ENCODE data around the gene CHD6. TPM values are rescaled to one million over a fixed set of nuclear protein-coding genes. Genes with fewer than 3 reads are reported as not detected.

The CHD6 gene
- total RNA-seq, 5 donors from 2014 or later (not counting 1 experiment from before 2014, with no cell fraction given) = 68.4 to 105 (median 74.9) TPM

GRCh38 chr20:41654292-41654691 is 36.1 kb upstream of the CHD6 start:
- WGBS (ENCODE audit: insufficient coverage) = 67% methylated on average over 2 of the region's 3 CpGs
- no peaks in the 10 kb centered on the region for H3K27me3 ChIP-seq (replicated peaks in 1 of 2; ENCODE audit: control insufficient read depth in 2 of 2, extremely low read depth in 1 of 2, insufficient read depth in 2 of 2, low read length in 1 of 2)
- CTCF ChIA-PET = no interaction called here
- H3K4me3 ChIP-seq (ENCODE audit: control insufficient read depth in 1 of 2, extremely low read depth in 1 of 2, low read length in 1 of 2) = no peak overlapping the region
- ATAC-seq (replicated peaks in 1 of 4) (no peak), DNase-seq (no peak)
- H3K36me3 Mint-ChIP-seq = no peaks in the 10 kb centered on the region
- POLR2A ChIA-PET = no interaction called here
- H3K4me1 Mint-ChIP-seq = no peaks in the 10 kb centered on the region
- H3K4me3 Mint-ChIP-seq = no peak overlapping the region
- H3K27ac ChIP-seq (ENCODE audit: low read length) = no peak overlapping the region
- H3K36me3 ChIP-seq (ENCODE audit: control insufficient read depth in 2 of 2, extremely low read depth in 1 of 2, insufficient read depth in 1 of 2, low read length in 1 of 2) = no peaks in the 10 kb centered on the region
- H3K27me3 Mint-ChIP-seq = peaks cover 15 to 45% of the 10 kb centered on the region in 2 donors
- no peaks in the 10 kb centered on the region for H3K4me1 ChIP-seq (ENCODE audit: control insufficient read depth in 1 of 2, extremely low read depth in 1 of 2, insufficient read depth in 2 of 2, low read length in 2 of 2)
- no peaks in the 10 kb centered on the region for H3K9me3 ChIP-seq
- no peak overlapping the region for H3K27ac Mint-ChIP-seq
- H3K9me3 Mint-ChIP-seq = no peaks in the 10 kb centered on the region

GRCh38 chr20:41650231-41650948 is 32.2 kb upstream of the CHD6 start:
- Mint-ChIP-seq H3K27ac (no peak overlapping the region), H3K4me3 (no peak overlapping the region), H3K36me3 (no peaks in the 10 kb centered on the region), H3K9me3 (no peaks in the 10 kb centered on the region), H3K4me1 (no peaks in the 10 kb centered on the region), H3K27me3 (peaks cover 13 to 30% of the 10 kb centered on the region in 2 donors)
- no peaks in the 10 kb centered on the region for H3K9me3 ChIP-seq
- no peaks in the 10 kb centered on the region for H3K4me1 ChIP-seq (ENCODE audit: control insufficient read depth in 1 of 2, extremely low read depth in 1 of 2, insufficient read depth in 2 of 2, low read length in 2 of 2)
- ChIA-PET CTCF (interaction anchor here in 1 of 2 donors (1.0 kb wide), 1 partner anchor 9 kb away, joined by 3 read pairs; no protein-coding TSS in a partner anchor), POLR2A (no interaction called here)
- H3K27ac ChIP-seq (ENCODE audit: low read length) = no peak overlapping the region
- 83% methylated on average over 1 of the region's 1 CpG for WGBS (ENCODE audit: insufficient coverage)
- DNase-seq = no peak
- no peaks in the 10 kb centered on the region for H3K36me3 ChIP-seq (ENCODE audit: control insufficient read depth in 2 of 2, extremely low read depth in 1 of 2, insufficient read depth in 1 of 2, low read length in 1 of 2)
- ATAC-seq (replicated peaks in 1 of 4) = no peak
- no peaks in the 10 kb centered on the region for H3K27me3 ChIP-seq (replicated peaks in 1 of 2; ENCODE audit: control insufficient read depth in 2 of 2, extremely low read depth in 1 of 2, insufficient read depth in 2 of 2, low read length in 1 of 2)
- H3K4me3 ChIP-seq (ENCODE audit: control insufficient read depth in 1 of 2, extremely low read depth in 1 of 2, low read length in 1 of 2) = no peak overlapping the region

- WGBS (ENCODE audit: insufficient coverage) = 83% methylated on average over 2 of the region's 3 CpGs
- CTCF ChIA-PET = no interaction called here
- peaks cover 14 to 30% of the 10 kb centered on the region in 2 donors for H3K27me3 Mint-ChIP-seq
These were observed 31.3 kb upstream of the CHD6 start for GRCh38 chr20:41649489-41649888.

GRCh38 chr20:41645372-41645771 is 27.2 kb upstream of the CHD6 start:
- Mint-ChIP-seq H3K4me3 (no peak overlapping the region), H3K9me3 (no peaks in the 10 kb centered on the region), H3K4me1 (no peaks in the 10 kb centered on the region), H3K27ac (no peak overlapping the region), H3K27me3 (peaks cover 19 to 21% of the 10 kb centered on the region in 2 donors), H3K36me3 (no peaks in the 10 kb centered on the region)
- ChIA-PET CTCF (interaction anchor here in 1 of 2 donors (0.5 kb wide), 1 partner anchor 68 kb away, joined by 4 read pairs; no protein-coding TSS in a partner anchor), POLR2A (no interaction called here)
- DNase-seq (no peak), ATAC-seq (replicated peaks in 1 of 4) (no peak)
- no CpG with 5 or more reads among the region's 3 CpGs for WGBS (ENCODE audit: insufficient coverage)
- Histone ChIP-seq H3K9me3 (no peaks in the 10 kb centered on the region), H3K4me1 (ENCODE audit: control insufficient read depth in 1 of 2, extremely low read depth in 1 of 2, insufficient read depth in 2 of 2, low read length in 2 of 2) (no peaks in the 10 kb centered on the region), H3K27me3 (replicated peaks in 1 of 2; ENCODE audit: control insufficient read depth in 2 of 2, extremely low read depth in 1 of 2, insufficient read depth in 2 of 2, low read length in 1 of 2) (peaks cover 0 to 9% of the 10 kb centered on the region in 2 experiments), H3K27ac (ENCODE audit: low read length) (no peak overlapping the region), H3K36me3 (ENCODE audit: control insufficient read depth in 2 of 2, extremely low read depth in 1 of 2, insufficient read depth in 1 of 2, low read length in 1 of 2) (no peaks in the 10 kb centered on the region), H3K4me3 (ENCODE audit: control insufficient read depth in 1 of 2, extremely low read depth in 1 of 2, low read length in 1 of 2) (no peak overlapping the region)

More at GRCh38 chr20:41649489-41649888, 31.3 kb upstream of the CHD6 start:
- no peaks in the 10 kb centered on the region for H3K9me3 Mint-ChIP-seq
- no peaks in the 10 kb centered on the region for H3K4me1 Mint-ChIP-seq
- H3K4me3 ChIP-seq (ENCODE audit: control insufficient read depth in 1 of 2, extremely low read depth in 1 of 2, low read length in 1 of 2) = no peak overlapping the region
- no peak for DNase-seq
- no peaks in the 10 kb centered on the region for H3K36me3 ChIP-seq (ENCODE audit: control insufficient read depth in 2 of 2, extremely low read depth in 1 of 2, insufficient read depth in 1 of 2, low read length in 1 of 2)
- H3K36me3 Mint-ChIP-seq = no peaks in the 10 kb centered on the region
- POLR2A ChIA-PET = no interaction called here
- no peak overlapping the region for H3K4me3 Mint-ChIP-seq
- no peaks in the 10 kb centered on the region for H3K4me1 ChIP-seq (ENCODE audit: control insufficient read depth in 1 of 2, extremely low read depth in 1 of 2, insufficient read depth in 2 of 2, low read length in 2 of 2)
- ATAC-seq (replicated peaks in 1 of 4) = no peak
- H3K9me3 ChIP-seq = no peaks in the 10 kb centered on the region
- no peak overlapping the region for H3K27ac ChIP-seq (ENCODE audit: low read length)
- H3K27me3 ChIP-seq (replicated peaks in 1 of 2; ENCODE audit: control insufficient read depth in 2 of 2, extremely low read depth in 1 of 2, insufficient read depth in 2 of 2, low read length in 1 of 2) = peaks cover 0 to 4% of the 10 kb centered on the region in 2 experiments
- H3K27ac Mint-ChIP-seq = no peak overlapping the region

GRCh38 chr20:41643504-41643938 is 25.3 kb upstream of the CHD6 start:
- peaks cover 0 to 6% (median 0%) of the 10 kb centered on the region in 3 donors for H3K4me1 Mint-ChIP-seq
- ChIA-PET CTCF (no interaction called here), POLR2A (no interaction called here)
- H3K27ac Mint-ChIP-seq = no peak overlapping the region
- no peak overlapping the region for H3K27ac ChIP-seq (ENCODE audit: low read length)
- ATAC-seq (replicated peaks in 1 of 4) (no peak), DNase-seq (no peak)
- no peak overlapping the region for H3K4me3 ChIP-seq (ENCODE audit: control insufficient read depth in 1 of 2, extremely low read depth in 1 of 2, low read length in 1 of 2)
- 30% methylated on average over 2 of the region's 3 CpGs for WGBS (ENCODE audit: insufficient coverage)
- peaks cover 3 to 9% of the 10 kb centered on the region in 2 experiments for H3K27me3 ChIP-seq (replicated peaks in 1 of 2; ENCODE audit: control insufficient read depth in 2 of 2, extremely low read depth in 1 of 2, insufficient read depth in 2 of 2, low read length in 1 of 2)
- no peak overlapping the region for H3K4me3 Mint-ChIP-seq
- peaks cover 24 to 30% of the 10 kb centered on the region in 2 donors for H3K27me3 Mint-ChIP-seq
- no peaks in the 10 kb centered on the region for H3K9me3 ChIP-seq
- no peaks in the 10 kb centered on the region for H3K4me1 ChIP-seq (ENCODE audit: control insufficient read depth in 1 of 2, extremely low read depth in 1 of 2, insufficient read depth in 2 of 2, low read length in 2 of 2)
- H3K36me3 ChIP-seq (ENCODE audit: control insufficient read depth in 2 of 2, extremely low read depth in 1 of 2, insufficient read depth in 1 of 2, low read length in 1 of 2) = no peaks in the 10 kb centered on the region
- no peaks in the 10 kb centered on the region for H3K36me3 Mint-ChIP-seq
- no peaks in the 10 kb centered on the region for H3K9me3 Mint-ChIP-seq

- POLR2A ChIA-PET = no interaction called here
- WGBS (ENCODE audit: insufficient coverage) = 80% methylated on average over 1 of the region's 2 CpGs
- H3K4me3 ChIP-seq (ENCODE audit: control insufficient read depth in 1 of 2, extremely low read depth in 1 of 2, low read length in 1 of 2) = no peak overlapping the region
- H3K9me3 ChIP-seq = no peaks in the 10 kb centered on the region
- no peaks in the 10 kb centered on the region for H3K36me3 ChIP-seq (ENCODE audit: control insufficient read depth in 2 of 2, extremely low read depth in 1 of 2, insufficient read depth in 1 of 2, low read length in 1 of 2)
- H3K27ac ChIP-seq (ENCODE audit: low read length) = no peak overlapping the region
- no peaks in the 10 kb centered on the region for H3K4me1 ChIP-seq (ENCODE audit: control insufficient read depth in 1 of 2, extremely low read depth in 1 of 2, insufficient read depth in 2 of 2, low read length in 2 of 2)
- ATAC-seq (replicated peaks in 1 of 4) = no peak
- H3K27ac Mint-ChIP-seq = no peak overlapping the region
- CTCF ChIA-PET = no interaction called here
- peaks cover 8 to 13% of the 10 kb centered on the region in 2 experiments for H3K27me3 ChIP-seq (replicated peaks in 1 of 2; ENCODE audit: control insufficient read depth in 2 of 2, extremely low read depth in 1 of 2, insufficient read depth in 2 of 2, low read length in 1 of 2)
- no peak overlapping the region for H3K4me3 Mint-ChIP-seq
- H3K36me3 Mint-ChIP-seq = no peaks in the 10 kb centered on the region
- peaks cover 0 to 6% (median 0%) of the 10 kb centered on the region in 3 donors for H3K4me1 Mint-ChIP-seq
- no peaks in the 10 kb centered on the region for H3K9me3 Mint-ChIP-seq
- DNase-seq = no peak
- peaks cover 10 to 17% of the 10 kb centered on the region in 2 donors for H3K27me3 Mint-ChIP-seq
These were observed 21.5 kb upstream of the CHD6 start for GRCh38 chr20:41639630-41640029.

Measured in T-cell (primary cell).